HG03025 (cell line): ENCODE results near the gene AK2.
"Not testable (repeated sequence)": the region's sequence is repeated elsewhere in the genome, so short reads cannot be mapped to it uniquely, and the experiment has no call there.

Experiments
- ATAC-seq: cut with Tn5 transposase; IDR thresholded peaks from one replicate; pipeline ENCODE4 v1.9.1; 2021; ENCODE audit warnings: mild to moderate bottlenecking, moderate library complexity; ENCODE audit not compliant: unreplicated experiment, low FRiP score

The AK2 gene

GRCh38 chr1:33036526-33037503 is at the start of gene AK2:
AK2 (minus strand) TSS chr1:33036883; CDS start chr1:33036828, 55 bp downstream.
- peak; percentile 92 for ATAC-seq

DNA sequence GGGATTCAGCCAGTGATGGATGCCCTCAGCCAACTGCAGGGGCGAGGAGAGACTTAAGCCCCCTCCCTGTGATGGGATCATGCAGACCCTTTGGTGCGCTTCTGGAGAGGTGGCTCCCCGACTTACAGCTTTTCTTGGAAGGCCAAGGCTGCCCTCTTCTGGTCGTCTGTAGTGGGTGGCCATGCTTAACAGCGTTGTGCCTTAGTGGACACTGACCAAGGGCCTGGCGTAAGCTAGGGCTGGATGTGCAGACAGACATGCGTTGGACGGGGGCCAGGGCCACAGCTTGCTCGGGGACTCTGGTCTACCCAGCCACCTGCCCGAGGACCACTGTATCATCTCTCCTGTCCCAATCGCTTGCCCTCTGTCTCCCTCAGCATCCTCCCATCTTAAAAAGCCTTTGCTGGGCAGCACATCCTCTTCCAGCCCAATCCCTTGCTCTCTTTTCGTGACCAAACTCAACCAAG is 49.7 kb upstream of the AK2 start:
- no peak for ATAC-seq

GRCh38 chr1:33085332-33085731 is 48.6 kb upstream of the AK2 start:
- ATAC-seq: no peak

DNA sequence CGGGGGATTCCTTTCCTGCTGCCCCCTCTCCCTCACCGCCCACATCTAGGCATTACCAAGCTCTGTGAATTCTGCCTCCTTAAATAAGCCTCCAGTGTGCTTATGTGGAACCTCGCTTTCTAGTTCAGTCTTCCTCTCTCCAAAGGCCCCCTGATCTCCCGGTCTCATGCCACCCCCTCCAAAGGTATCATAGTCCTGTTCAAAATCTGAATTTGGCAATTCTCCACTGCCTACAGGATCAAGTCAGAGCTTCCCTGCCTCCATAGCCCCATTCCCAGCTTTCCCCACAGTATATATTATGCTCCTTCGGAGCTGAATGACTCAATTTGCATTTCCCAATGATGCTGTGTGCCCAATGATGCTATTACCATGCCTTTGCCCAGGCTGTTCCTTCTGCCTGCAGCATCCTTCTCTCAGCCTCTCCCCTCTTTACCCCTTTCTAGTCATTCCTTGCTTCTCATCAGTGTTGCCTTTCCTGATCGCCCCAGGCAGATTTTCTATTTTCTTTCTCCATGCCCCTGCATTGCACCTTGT is 46.0 kb upstream of the AK2 start:
- ATAC-seq: no peak

GRCh38 chr1:33081554-33082305 is 45.0 kb upstream of the AK2 start:
- no peak for ATAC-seq

GRCh38 chr1:33080885-33081553 is 44.3 kb upstream of the AK2 start, which contains the start of gene AZIN2:
AZIN2 (plus strand) TSS chr1:33081153; CDS start chr1:33082250, 1,097 bp downstream.
- peak; percentile 82 for ATAC-seq

- ATAC-seq: no peak
These were observed 43.7 kb upstream of the AK2 start for GRCh38 chr1:33080373-33080772.

- ATAC-seq: no peak
These were observed 41.4 kb upstream of the AK2 start for GRCh38 chr1:33078030-33078591.

DNA sequence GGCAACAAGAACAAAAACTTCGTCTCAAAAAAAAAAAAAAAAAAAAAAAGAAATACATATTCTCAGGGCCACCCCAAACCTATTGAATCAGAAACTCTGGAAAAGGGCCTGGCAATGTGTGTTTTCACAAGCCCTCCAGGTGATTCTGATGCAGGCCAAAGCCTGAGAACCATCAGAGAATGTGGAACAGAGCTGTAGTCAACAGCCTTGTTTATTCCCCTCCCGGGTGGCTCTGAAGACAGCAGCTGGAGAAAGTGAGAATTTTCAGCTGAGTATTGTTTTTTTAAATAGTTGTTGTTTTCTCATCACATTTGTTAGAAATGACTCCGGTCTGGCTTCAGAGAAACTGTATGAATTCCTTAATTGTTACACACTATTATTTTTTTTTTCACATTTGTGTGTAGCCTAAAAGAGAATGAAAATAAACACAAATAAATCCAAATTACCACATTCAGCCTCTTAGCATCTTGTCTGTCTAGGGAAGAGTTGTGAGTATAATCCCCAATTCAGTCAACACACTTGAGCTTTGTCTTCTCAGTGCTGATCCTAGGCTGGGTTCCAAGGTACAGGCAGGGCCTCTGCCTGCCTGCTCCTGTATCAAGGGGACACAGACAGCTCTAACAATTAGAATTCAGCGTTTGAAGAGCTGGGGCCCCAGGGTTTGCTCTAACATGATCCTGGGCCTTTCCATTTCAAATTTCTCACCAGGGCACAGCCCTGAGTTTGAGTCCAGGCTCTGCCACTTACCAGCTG is 37.7 kb upstream of the AK2 start:
- no peak for ATAC-seq

DNA sequence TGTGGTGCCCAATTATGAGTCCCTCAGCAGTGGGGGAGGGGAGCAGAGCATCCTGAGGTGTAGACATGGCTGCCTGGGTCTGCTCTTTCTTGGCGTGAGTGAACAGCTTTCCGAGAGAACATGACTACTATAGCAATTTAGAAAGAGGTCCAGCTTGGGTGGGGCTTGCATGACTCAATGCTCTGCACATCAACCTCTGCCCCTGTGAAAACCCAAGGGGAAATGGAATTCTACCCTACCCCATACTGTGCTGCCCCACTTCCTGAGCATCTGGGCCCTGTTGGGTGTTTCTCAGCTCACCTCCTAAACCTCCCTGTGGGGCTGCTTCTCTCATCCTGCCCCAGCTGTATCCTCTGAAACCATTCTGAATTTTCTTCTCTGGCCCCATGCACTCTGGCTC is 36.0 kb upstream of the AK2 start:
- no peak for ATAC-seq

DNA sequence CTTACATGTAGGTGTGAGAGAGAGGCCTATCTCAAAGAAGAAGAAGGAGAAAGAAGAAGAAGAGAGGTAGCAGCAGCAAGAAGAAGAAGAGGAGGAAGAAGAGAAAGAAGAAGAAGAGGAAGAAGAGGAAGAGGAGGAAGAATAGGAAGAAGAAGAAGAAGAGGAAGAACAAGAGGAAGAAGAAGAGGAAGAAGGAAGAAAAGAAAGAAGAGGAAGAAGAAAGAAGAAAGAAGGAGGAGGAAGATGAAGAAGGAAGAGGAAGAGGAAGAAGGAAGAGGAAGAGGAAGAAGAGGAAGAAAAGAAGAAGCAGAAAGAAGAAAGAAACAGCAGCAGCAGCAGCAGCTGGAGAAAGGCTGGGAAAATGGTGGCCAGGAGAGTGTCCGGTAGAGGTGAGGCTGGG is 33.9 kb upstream of the AK2 start:
- ATAC-seq: no peak

DNA sequence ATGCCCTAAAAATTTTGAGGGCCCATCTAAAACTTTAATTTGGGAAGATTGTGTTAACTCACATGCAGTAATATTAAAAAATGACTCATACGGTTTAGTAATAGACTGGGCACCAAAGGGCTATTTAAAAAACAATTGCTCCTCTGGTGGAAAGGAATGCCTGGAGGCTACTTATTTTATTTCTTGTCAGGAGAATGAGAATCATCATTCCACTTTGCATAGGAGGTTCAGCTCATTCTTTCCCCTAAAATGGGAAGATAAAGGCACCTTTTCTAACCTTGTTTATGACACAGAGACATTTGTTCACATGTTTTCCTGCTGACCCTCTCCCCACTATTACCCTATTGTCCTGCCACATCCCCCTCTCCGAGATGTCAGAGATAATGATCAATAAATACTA is 31.4 kb upstream of the AK2 start:
- not testable (repeated sequence) for ATAC-seq

- ATAC-seq: not testable (repeated sequence)
These were observed 29.8 kb upstream of the AK2 start for GRCh38 chr1:33066477-33066876.

DNA sequence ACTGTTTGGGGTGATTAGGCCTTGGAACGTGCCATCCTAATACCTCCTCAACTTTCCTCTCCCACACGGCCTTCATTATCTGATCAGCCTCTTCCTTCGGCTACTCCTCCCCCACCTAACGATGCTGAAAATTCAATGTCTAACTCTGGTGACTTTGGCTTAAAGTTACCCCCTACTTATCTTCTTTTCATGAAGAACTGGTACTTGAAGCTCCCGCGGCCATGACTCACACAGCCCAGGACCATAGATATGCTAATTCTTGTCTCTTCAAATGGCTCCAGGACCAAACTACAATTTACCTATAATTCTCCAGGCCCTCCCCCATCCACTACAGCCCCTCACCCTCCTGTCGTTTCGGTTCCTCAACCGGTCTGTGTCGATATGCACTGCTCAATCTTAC is 28.6 kb upstream of the AK2 start:
- no peak for ATAC-seq

GRCh38 chr1:33064284-33064683 is 27.6 kb upstream of the AK2 start:
- not testable (repeated sequence) for ATAC-seq

DNA sequence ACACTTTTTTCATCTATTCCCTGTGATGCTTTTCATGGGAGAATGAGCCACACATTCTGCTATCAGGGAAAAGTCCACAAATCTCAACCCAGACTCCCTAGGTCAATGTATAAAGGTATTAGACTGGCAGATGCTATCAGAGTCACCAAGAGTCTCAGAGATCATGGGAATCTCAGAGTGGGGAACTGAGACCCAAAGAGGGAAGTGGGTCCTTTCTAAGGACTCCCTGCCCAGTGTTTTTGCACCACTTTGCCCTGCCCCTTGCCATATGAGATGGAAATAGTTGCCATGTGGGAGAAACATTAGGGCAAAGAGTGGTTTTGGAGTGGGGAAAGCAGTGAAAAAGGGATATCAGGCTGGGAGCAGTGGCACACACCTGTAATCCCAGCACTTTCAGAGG is 25.2 kb upstream of the AK2 start:
- no peak for ATAC-seq

DNA sequence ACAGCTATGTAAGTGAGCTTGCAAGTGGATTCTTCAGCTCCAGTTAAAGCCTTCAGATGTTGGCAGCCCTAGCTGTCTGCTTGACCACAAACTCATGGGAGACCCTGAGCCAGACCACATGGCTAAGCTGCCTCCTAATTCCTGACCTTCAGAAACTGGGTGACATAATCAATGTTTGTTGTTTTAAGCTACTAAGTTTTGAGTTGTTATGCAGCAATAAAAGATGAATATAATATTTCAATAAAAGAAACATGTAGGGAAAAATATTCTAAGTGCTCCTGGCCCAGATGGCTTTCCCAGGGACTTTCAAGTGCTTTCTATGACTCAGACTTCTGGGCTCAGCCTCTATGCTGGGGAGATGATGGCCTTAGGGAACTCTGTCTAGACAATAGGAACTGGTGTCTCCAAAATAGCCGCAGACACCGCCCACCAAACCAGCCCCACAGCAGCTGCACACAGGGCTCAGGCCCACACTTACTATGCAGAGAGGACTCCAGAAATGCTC is 23.9 kb upstream of the AK2 start:
- no peak for ATAC-seq

DNA sequence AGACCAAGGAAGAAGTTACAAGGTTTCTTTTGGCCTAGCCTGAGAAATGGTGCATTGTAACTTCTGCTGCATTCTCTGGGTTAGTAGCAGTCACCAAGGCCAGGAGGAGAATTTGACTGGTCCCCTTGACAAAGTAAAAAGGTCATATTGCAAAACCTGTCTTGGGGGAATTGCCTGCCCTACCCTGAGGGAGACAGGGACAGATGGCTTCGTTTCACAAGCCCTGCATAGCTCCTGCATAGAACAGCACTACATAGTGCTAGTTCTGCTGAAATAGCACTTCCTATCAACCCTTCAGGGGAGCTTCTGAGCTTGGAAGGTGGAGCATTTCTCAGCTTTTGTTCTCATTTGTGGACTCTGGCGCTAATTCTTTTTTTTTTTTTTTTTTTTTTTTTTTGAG is 20.4 kb upstream of the AK2 start:
- no peak for ATAC-seq

DNA sequence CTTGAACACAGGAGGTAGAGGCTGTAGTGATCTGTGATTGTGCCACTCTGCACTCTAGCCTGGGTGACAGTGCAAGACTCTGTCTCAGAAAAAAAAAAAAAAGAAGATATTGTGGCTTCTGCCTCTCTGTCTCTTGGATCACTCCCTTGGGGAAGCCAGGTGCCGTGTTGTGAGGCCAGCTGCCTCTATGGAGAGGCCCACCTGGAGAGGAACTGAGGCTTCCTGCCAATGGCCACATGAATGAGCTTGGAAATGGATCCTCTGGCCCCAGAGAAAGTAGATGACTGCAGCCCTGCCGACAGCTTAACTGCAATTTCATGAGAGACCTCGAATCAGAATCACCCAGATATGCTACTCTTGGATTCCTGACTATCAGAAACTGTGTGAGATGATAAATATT is 19.7 kb upstream of the AK2 start:
- ATAC-seq: no peak
